ENCODE measurements around the gene PCED1B.

The PCED1B gene

DNA sequence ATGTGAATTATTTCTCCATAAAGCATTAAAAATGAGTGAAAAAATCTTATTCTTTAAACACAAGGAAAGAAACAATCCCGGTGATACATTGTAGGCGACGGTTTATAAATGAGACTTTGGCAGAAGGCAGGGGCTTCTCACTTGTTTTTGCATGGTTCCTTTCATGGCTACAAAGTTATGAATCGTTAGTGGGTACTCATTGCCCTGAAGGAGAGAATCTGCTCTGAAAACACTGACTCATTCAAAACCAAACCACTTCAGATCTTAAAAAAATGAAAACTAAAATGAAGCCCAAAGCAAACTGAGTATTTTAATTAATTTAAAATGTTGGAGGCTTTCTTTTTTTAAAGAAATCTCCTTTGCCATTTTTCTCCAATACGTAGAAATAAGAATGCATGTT, 41.7 kb downstream of the PCED1B start:
- TF ChIP-seq EP300 (IDR thresholded peaks at IDR 0.05; ENCODE audit: borderline replicate concordance) (no peak), CREB1 (IDR thresholded peaks at IDR 0.05; ENCODE audit: low read depth) (no peak), YY1 (IDR thresholded peaks at IDR 0.05; ENCODE audit: low read depth) (no peak)
- TF ChIP-seq, protein P1, sequence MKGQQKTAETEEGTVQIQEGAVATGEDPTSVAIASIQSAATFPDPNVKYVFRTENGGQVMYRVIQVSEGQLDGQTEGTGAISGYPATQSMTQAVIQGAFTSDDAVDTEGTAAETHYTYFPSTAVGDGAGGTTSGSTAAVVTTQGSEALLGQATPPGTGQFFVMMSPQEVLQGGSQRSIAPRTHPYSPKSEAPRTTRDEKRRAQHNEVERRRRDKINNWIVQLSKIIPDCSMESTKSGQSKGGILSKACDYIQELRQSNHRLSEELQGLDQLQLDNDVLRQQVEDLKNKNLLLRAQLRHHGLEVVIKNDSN (IDR thresholded peaks at IDR 0.05): no peak
- TF ChIP-seq, protein P2, sequence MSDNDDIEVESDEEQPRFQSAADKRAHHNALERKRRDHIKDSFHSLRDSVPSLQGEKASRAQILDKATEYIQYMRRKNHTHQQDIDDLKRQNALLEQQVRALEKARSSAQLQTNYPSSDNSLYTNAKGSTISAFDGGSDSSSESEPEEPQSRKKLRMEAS (IDR thresholded peaks at IDR 0.05): no peak

DNA sequence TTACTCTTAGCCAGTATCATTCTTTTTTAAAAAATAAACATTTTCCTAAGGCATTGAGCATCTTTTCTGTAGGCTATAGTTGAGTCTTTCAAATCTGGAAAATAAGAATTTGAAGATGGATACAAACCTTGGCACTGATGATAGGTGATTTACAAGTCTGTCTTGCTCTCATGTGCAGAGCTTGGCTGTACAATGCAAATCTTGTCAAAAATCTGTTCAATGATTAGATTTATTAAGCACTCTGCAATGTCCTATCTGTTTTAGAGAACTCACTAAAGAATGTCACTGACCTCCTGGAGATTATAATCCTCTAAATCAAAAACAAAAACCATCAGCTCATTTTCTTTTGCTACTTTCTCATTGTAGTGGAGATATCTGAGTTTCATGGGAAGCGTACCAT, 43.2 kb downstream of the PCED1B start:
- TF ChIP-seq CREB1 (IDR thresholded peaks at IDR 0.05; ENCODE audit: low read depth) (no peak), EP300 (IDR thresholded peaks at IDR 0.05; ENCODE audit: borderline replicate concordance) (no peak), TEAD4 (IDR thresholded peaks at IDR 0.05) (no peak), NFIC (IDR thresholded peaks at IDR 0.05) (no peak), FOXM1 (IDR thresholded peaks at IDR 0.05; ENCODE audit: borderline replicate concordance, low read depth) (no peak), TCF12 (IDR thresholded peaks at IDR 0.05; ENCODE audit: low read depth) (no peak), TAF1 (IDR thresholded peaks at IDR 0.05; ENCODE audit: low read depth) (no peak)
- TF ChIP-seq, protein P1 (IDR thresholded peaks at IDR 0.05): no peak

DNA sequence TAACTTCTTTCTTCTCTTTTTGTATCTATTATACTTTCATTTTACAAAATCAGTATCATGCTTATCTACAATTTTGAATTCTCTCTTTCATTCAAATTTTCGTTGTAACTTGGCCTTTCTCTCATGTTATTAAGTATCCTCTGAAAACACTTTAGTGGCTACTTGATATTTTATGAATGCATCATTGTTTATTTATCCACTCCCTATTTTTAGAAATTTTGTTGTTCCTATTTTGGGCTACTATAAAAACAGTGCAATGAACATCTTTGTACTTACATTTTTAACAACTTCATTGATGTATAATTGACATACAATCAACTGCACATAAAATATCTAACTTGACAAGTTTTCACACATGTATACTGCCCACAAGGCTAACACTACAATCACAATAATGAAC, 44.3 kb downstream of the PCED1B start:
- TF ChIP-seq, protein P2 (IDR thresholded peaks at IDR 0.05): no peak
- TF ChIP-seq YY1 (IDR thresholded peaks at IDR 0.05; ENCODE audit: low read depth): no peak
- no peak for TF ChIP-seq RAD21 (IDR thresholded peaks at IDR 0.05; ENCODE audit: low read depth)
- TF ChIP-seq TCF12 (IDR thresholded peaks at IDR 0.05; ENCODE audit: low read depth): no peak
- TF ChIP-seq TAF1 (IDR thresholded peaks at IDR 0.05; ENCODE audit: low read depth): no peak
- TF ChIP-seq, protein P3, sequence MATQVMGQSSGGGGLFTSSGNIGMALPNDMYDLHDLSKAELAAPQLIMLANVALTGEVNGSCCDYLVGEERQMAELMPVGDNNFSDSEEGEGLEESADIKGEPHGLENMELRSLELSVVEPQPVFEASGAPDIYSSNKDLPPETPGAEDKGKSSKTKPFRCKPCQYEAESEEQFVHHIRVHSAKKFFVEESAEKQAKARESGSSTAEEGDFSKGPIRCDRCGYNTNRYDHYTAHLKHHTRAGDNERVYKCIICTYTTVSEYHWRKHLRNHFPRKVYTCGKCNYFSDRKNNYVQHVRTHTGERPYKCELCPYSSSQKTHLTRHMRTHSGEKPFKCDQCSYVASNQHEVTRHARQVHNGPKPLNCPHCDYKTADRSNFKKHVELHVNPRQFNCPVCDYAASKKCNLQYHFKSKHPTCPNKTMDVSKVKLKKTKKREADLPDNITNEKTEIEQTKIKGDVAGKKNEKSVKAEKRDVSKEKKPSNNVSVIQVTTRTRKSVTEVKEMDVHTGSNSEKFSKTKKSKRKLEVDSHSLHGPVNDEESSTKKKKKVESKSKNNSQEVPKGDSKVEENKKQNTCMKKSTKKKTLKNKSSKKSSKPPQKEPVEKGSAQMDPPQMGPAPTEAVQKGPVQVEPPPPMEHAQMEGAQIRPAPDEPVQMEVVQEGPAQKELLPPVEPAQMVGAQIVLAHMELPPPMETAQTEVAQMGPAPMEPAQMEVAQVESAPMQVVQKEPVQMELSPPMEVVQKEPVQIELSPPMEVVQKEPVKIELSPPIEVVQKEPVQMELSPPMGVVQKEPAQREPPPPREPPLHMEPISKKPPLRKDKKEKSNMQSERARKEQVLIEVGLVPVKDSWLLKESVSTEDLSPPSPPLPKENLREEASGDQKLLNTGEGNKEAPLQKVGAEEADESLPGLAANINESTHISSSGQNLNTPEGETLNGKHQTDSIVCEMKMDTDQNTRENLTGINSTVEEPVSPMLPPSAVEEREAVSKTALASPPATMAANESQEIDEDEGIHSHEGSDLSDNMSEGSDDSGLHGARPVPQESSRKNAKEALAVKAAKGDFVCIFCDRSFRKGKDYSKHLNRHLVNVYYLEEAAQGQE (IDR thresholded peaks at IDR 0.05; ENCODE audit: low read depth): no peak
- no peak for TF ChIP-seq FOXM1 (IDR thresholded peaks at IDR 0.05; ENCODE audit: borderline replicate concordance, low read depth)

DNA sequence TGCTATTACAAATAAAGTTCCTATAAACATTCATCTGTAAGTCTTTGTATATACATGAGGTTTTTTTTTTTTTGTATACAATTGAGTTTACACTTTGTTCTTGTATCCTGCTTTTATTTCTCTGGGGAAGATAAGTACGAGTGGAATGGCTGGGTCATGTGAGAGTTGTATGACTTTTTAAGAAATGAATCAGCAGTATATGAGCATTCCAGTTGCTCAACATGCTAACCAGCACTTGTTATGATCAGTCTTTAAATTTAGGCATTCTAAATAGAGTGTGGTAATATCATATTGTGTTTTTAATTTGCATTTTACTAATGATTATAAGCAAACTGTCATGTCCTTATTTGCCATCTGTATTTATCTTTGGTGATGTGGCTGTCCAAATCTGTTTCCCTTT, 45.0 kb downstream of the PCED1B start:
- TF ChIP-seq NFIC (IDR thresholded peaks at IDR 0.05): no peak
- TF ChIP-seq, protein P3 (IDR thresholded peaks at IDR 0.05; ENCODE audit: low read depth): no peak
- TF ChIP-seq EP300 (IDR thresholded peaks at IDR 0.05; ENCODE audit: borderline replicate concordance): no peak
- no peak for TF ChIP-seq FOXM1 (IDR thresholded peaks at IDR 0.05; ENCODE audit: borderline replicate concordance, low read depth)
- TF ChIP-seq TEAD4 (IDR thresholded peaks at IDR 0.05): no peak

DNA sequence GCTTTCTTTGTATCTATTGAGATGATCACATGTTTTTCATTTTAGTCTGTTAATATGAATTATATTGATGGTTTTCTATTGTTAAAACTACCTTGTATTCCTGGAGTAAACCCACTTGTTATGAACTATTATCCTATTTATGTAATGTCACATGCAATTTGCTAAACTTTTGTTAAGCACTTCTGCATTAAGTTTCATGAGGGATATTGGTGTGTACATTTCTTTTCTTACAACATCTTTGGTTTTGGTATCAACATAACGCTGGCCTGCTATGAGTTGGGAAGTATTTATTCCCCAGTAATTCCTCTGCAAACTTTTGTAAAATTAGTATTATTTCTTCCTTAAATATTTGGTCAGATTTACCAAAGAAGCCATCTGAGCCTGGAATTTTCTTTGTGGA, 46.8 kb downstream of the PCED1B start:
- TF ChIP-seq, protein P3 (IDR thresholded peaks at IDR 0.05; ENCODE audit: low read depth): no peak
- TF ChIP-seq, protein P1 (IDR thresholded peaks at IDR 0.05): no peak
- TF ChIP-seq, protein P2 (IDR thresholded peaks at IDR 0.05): no peak
- TF ChIP-seq NFIC (IDR thresholded peaks at IDR 0.05) (no peak), TEAD4 (IDR thresholded peaks at IDR 0.05) (no peak), TCF12 (IDR thresholded peaks at IDR 0.05; ENCODE audit: low read depth) (no peak), FOXM1 (IDR thresholded peaks at IDR 0.05; ENCODE audit: borderline replicate concordance, low read depth) (no peak)
